ENCODE results near the gene KCNIP1.

The KCNIP1 gene

GRCh38 chr5:170541146-170541769 is 37.4 kb downstream of the KCNIP1 start:
- Histone ChIP-seq H3K4me3 (ENCODE audit: low read depth, low read length) (no peak overlapping the region), H3K9me3 (ENCODE audit: control insufficient read depth, insufficient read depth, low read depth, low read length) (no peaks in the 10 kb centered on the region; the same call in 1 of the 2 replicates), H3K27ac (ENCODE audit: extremely low read depth, low read depth, low read length) (no peak overlapping the region), H3K4me1 (ENCODE audit: control insufficient read depth, insufficient read depth, low read length) (no peaks in the 10 kb centered on the region), H3K36me3 (ENCODE audit: control insufficient read depth in 2 of 2, insufficient read depth in 1 of 2, low read length in 2 of 2) (no peaks in the 10 kb centered on the region)
- ChIA-PET CTCF (no interaction called here), POLR2A (no interaction called here)
- TF ChIP-seq ZNF24 (tag by site-specific recombination; IDR thresholded peaks at IDR 0.05) (no peak), ZFHX2 (tag by site-specific recombination; conservative IDR thresholded peaks at IDR 0.05) (peak; percentile 23; the same call in 1 of the 2 replicates), HIC1 (tag by site-specific recombination; IDR thresholded peaks at IDR 0.05) (no peak), EGR2 (tag by site-specific recombination; IDR thresholded peaks at IDR 0.05; ENCODE audit: low read depth) (peak; percentile 58; the same call in 1 of the 2 replicates)

GRCh38 chr5:170542691-170543293 is 39.0 kb downstream of the KCNIP1 start:
- H3K27ac ChIP-seq (ENCODE audit: extremely low read depth, low read depth, low read length): no peak overlapping the region
- no peak overlapping the region for H3K4me3 ChIP-seq (ENCODE audit: low read depth, low read length)
- no peaks in the 10 kb centered on the region for H3K4me1 ChIP-seq (ENCODE audit: control insufficient read depth, insufficient read depth, low read length)
- CTCF ChIA-PET: no interaction called here
- POLR2A ChIA-PET: no interaction called here
- H3K36me3 ChIP-seq (ENCODE audit: control insufficient read depth in 2 of 2, insufficient read depth in 1 of 2, low read length in 2 of 2): no peaks in the 10 kb centered on the region
- H3K9me3 ChIP-seq (ENCODE audit: control insufficient read depth, insufficient read depth, low read depth, low read length): no peaks in the 10 kb centered on the region; the same call in 1 of the 2 replicates
- no peak for TF ChIP-seq ZNF114 (tag by site-specific recombination; IDR thresholded peaks at IDR 0.05)
- TF ChIP-seq ZNF513 (tag by site-specific recombination; IDR thresholded peaks at IDR 0.05): no peak
- TF ChIP-seq ZNF423 (tag by site-specific recombination; IDR thresholded peaks at IDR 0.05): no peak
- TF ChIP-seq ZNF518A (tag by site-specific recombination; conservative IDR thresholded peaks at IDR 0.05; ENCODE audit: low read depth): no peak
- no peak for TF ChIP-seq GLI2 (tag by site-specific recombination; IDR thresholded peaks at IDR 0.05; ENCODE audit: borderline replicate concordance, low read depth)
- no peak for TF ChIP-seq MYNN (tag by site-specific recombination; IDR thresholded peaks at IDR 0.05; ENCODE audit: borderline replicate concordance)
- TF ChIP-seq ZNF2 (tag by site-specific recombination; IDR thresholded peaks at IDR 0.05): no peak
- no peak for TF ChIP-seq ZNF292 (tag by site-specific recombination; IDR thresholded peaks at IDR 0.05; ENCODE audit: borderline replicate concordance, low read depth)
- TF ChIP-seq AEBP2 (tag by site-specific recombination; IDR thresholded peaks at IDR 0.05; ENCODE audit: borderline replicate concordance): no peak
- TF ChIP-seq ZNF791 (tag by site-specific recombination; IDR thresholded peaks at IDR 0.05): no peak
- TF ChIP-seq ZNF404 (tag by site-specific recombination; IDR thresholded peaks at IDR 0.05): no peak

Data from HEK293 (cell line).